ENCODE measurements around the gene RPRML.
"Not testable (repeated sequence)": the region's sequence is repeated elsewhere in the genome, so short reads cannot be mapped to it uniquely, and the experiment has no call there.

Gene RPRML

GRCh38 chr17:46979147-46979863, at the start of gene RPRML:
Gene RPRML, minus strand, starts transcription at chr17:46979253. Its CDS starts 246 bp downstream, at chr17:46979007.
- DNase-seq (ENCODE audit: low read depth): peak; percentile 7
- no peak for TF ChIP-seq CTCF (IDR thresholded peaks at IDR 0.05; ENCODE audit: low read length, missing control alignments)
- H3K4me3 ChIP-seq (replicated peaks; ENCODE audit: low read depth, low read length): peak within 1 kb of the TSS; percentile 29

- not testable (repeated sequence) for H3K4me3 ChIP-seq (replicated peaks; ENCODE audit: low read depth, low read length); DNase-seq (ENCODE audit: low read depth)
Observed at GRCh38 chr17:47016966-47017365, 37.9 kb upstream of the RPRML start.

- DNase-seq (ENCODE audit: low read depth): no peak
- no peak overlapping the region for H3K4me3 ChIP-seq (replicated peaks; ENCODE audit: low read depth, low read length)
- no peak for TF ChIP-seq CTCF (IDR thresholded peaks at IDR 0.05; ENCODE audit: low read length, missing control alignments)
Observed at GRCh38 chr17:47013341-47013740, 34.3 kb upstream of the RPRML start.

GRCh38 chr17:47012457-47012856, 33.4 kb upstream of the RPRML start:
- no peak for DNase-seq (ENCODE audit: low read depth)
- H3K4me3 ChIP-seq (replicated peaks; ENCODE audit: low read depth, low read length): no peak overlapping the region
- no peak for TF ChIP-seq CTCF (IDR thresholded peaks at IDR 0.05; ENCODE audit: low read length, missing control alignments)

- DNase-seq (ENCODE audit: low read depth): no peak
- no peak overlapping the region for H3K4me3 ChIP-seq (replicated peaks; ENCODE audit: low read depth, low read length)
- no peak for TF ChIP-seq CTCF (IDR thresholded peaks at IDR 0.05; ENCODE audit: low read length, missing control alignments)
Observed at GRCh38 chr17:47009759-47010594, 30.9 kb upstream of the RPRML start.

- TF ChIP-seq CTCF (IDR thresholded peaks at IDR 0.05; ENCODE audit: low read length, missing control alignments): no peak
- no peak for DNase-seq (ENCODE audit: low read depth)
- no peak overlapping the region for H3K4me3 ChIP-seq (replicated peaks; ENCODE audit: low read depth, low read length)
Observed at GRCh38 chr17:47004906-47005305, 25.9 kb upstream of the RPRML start.

GRCh38 chr17:47003864-47004263, 24.8 kb upstream of the RPRML start:
- not testable (repeated sequence) for DNase-seq (ENCODE audit: low read depth); H3K4me3 ChIP-seq (replicated peaks; ENCODE audit: low read depth, low read length)
